Nephron progenitor cell (in vitro differentiated cells): Measurements from ENCODE around the gene DKKL1.
A peak's percentile ranks its signal among the peaks of the same experiment; 100 is the strongest.
"Not testable (repeated sequence)": the region's sequence is repeated elsewhere in the genome, so short reads cannot be mapped to it uniquely, and the experiment has no call there.

Experiments
- DNase-seq: peaks from one replicate; pipeline ENCODE4 v3.0.0; 2021
- H3K27ac Mint-ChIP-seq: 2 replicates; pipeline ENCODE4 v1.8.0; 2021; ENCODE audit warnings: mild to moderate bottlenecking, moderate library complexity, mixed read lengths
- H3K27me3 Mint-ChIP-seq: 2 replicates; pipeline ENCODE4 v1.8.0; 2021; ENCODE audit warnings: mild to moderate bottlenecking, low read depth, mixed read lengths; ENCODE audit not compliant: poor library complexity
- H3K36me3 Mint-ChIP-seq: 2 replicates; pipeline ENCODE4 v1.8.0; 2021; ENCODE audit warnings: low read depth, mixed read lengths
- H3K4me1 Mint-ChIP-seq: 2 replicates; pipeline ENCODE4 v1.8.0; 2021; ENCODE audit warnings: mixed read lengths
- H3K4me3 Mint-ChIP-seq: 2 replicates; pipeline ENCODE4 v1.8.0; 2021; ENCODE audit warnings: mild to moderate bottlenecking, moderate library complexity, mixed read lengths
- H3K9me3 Mint-ChIP-seq: 2 replicates; pipeline ENCODE4 v1.8.0; 2021; ENCODE audit warnings: mild to moderate bottlenecking, moderate library complexity, mixed read lengths
- TF ChIP-seq, protein P1 (sequence below): fragments of 200-600 bp; sonication (generic); IDR thresholded peaks from 2 replicates; pipeline ENCODE4 v1.5.0; 2021; ENCODE audit warnings: antibody characterized with exemption

The DKKL1 gene

DNA sequence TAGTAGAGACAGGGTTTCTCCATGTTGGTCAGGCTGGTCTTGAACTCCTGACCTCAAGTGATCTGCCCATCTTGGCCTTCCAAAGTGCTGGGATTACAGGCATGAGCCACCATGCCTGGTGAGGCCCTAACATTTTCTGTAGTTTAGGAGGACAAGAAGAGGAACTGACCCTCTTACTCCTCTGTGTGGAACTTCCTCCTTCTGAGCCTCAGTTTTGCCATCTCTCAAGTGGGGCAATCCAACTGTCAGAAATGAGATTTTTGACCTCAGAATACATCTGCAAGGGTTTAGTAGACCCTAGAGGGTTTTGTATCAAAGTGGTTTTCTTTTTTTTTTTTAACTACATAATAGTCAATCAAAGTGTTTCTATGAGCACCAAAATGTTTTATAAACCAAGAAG is 2.4 kb downstream of the DKKL1 start:
- H3K4me3 Mint-ChIP-seq, result no peak overlapping the region
- no peak for DNase-seq
- peaks cover 7% of the 10 kb centered on the region for H3K4me1 Mint-ChIP-seq
- TF ChIP-seq, protein P1, sequence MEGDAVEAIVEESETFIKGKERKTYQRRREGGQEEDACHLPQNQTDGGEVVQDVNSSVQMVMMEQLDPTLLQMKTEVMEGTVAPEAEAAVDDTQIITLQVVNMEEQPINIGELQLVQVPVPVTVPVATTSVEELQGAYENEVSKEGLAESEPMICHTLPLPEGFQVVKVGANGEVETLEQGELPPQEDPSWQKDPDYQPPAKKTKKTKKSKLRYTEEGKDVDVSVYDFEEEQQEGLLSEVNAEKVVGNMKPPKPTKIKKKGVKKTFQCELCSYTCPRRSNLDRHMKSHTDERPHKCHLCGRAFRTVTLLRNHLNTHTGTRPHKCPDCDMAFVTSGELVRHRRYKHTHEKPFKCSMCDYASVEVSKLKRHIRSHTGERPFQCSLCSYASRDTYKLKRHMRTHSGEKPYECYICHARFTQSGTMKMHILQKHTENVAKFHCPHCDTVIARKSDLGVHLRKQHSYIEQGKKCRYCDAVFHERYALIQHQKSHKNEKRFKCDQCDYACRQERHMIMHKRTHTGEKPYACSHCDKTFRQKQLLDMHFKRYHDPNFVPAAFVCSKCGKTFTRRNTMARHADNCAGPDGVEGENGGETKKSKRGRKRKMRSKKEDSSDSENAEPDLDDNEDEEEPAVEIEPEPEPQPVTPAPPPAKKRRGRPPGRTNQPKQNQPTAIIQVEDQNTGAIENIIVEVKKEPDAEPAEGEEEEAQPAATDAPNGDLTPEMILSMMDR, result no peak
- H3K36me3 Mint-ChIP-seq, result peaks cover 11% of the 10 kb centered on the region
- no peaks in the 10 kb centered on the region for H3K27me3 Mint-ChIP-seq
- peaks cover 24% of the 10 kb centered on the region for H3K9me3 Mint-ChIP-seq
- H3K27ac Mint-ChIP-seq, result no peak overlapping the region

DNA sequence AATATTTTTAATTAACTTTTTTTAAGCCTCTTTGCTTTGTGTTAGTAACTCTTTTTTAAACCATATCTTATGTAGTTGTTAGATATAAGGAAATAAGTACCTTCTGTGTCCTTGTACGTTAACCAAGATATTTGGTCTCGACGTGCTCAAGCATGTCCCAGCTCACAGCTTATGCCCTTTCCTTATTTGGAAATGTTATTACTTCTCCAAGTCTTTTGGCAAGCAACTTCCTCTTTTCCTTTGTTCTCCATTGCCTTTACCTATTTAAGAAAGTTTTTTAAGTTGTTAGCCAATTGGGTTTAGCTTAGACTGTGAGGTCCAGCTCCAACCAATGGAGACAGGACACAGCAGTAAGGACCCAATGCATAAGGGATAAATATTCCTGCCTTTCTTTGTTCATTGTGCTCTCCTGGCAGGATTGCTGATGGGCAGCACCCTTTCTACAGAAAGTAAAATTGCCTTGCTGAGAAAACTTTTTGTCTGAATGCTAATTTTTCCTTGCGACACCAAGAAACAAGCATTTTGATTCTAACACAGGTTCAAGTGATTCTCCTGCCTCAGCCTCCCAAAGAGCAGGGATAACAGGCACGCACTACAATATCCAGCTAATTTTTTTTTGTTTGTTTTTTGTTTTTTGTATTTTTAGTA is 5.2 kb downstream of the DKKL1 start:
- H3K27ac Mint-ChIP-seq, result no peak overlapping the region
- H3K4me1 Mint-ChIP-seq, result peaks cover 7% of the 10 kb centered on the region
- H3K9me3 Mint-ChIP-seq, result peaks cover 24% of the 10 kb centered on the region
- H3K27me3 Mint-ChIP-seq, result no peaks in the 10 kb centered on the region
- TF ChIP-seq, protein P1, result no peak
- H3K4me3 Mint-ChIP-seq, result no peak overlapping the region
- H3K36me3 Mint-ChIP-seq, result peaks cover 11% of the 10 kb centered on the region
- DNase-seq, result no peak

DNA sequence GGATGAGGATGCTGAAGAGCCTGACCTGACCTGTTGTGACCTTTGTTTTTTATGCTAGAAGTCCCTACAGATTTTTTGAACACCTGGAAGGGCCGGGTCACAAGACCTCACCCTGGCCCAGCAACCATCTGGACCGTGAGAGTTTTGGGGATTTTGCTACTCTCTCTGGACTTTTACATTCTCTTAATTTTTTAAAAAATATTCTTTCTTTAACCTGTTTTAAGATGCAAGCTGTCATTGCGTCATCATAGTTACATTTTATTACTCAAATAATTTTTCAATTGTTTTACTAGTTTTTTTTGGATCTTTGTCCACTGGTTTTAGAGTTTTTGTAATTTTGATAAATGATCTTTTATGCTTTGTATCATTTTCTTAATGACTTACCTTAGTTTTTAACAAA is 7.5 kb downstream of the DKKL1 start:
- Mint-ChIP-seq H3K27me3 (peaks cover 6% of the 10 kb centered on the region), H3K27ac (no peak overlapping the region), H3K9me3 (peaks cover 24% of the 10 kb centered on the region), H3K36me3 (peaks cover 11% of the 10 kb centered on the region), H3K4me3 (no peak overlapping the region), H3K4me1 (no peaks in the 10 kb centered on the region)
- no peak for DNase-seq
- TF ChIP-seq, protein P1, result no peak

DNA sequence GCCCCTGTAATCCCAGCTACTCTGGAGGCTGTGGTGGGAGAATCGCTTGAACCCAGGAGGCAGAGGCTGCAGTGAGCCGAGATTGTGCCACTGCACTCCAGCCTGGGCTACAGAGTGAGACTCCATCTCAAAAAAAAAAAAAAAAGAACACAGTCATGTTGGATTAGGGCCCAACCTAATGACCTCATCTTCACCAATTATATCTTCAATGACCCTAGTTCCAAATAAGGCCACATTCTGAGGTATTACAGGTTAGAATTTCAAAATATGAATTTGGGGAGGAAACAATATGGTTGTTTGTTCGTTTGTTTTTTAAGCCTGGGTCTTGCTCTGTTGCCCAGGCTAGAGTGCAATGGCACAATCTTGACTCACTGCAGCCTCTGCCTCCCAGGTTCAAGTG is 9.5 kb downstream of the DKKL1 start:
- not testable (repeated sequence) for DNase-seq, H3K27ac Mint-ChIP-seq, H3K4me3 Mint-ChIP-seq, H3K27me3 Mint-ChIP-seq, H3K4me1 Mint-ChIP-seq
- peaks cover 11% of the 10 kb centered on the region for H3K36me3 Mint-ChIP-seq
- H3K9me3 Mint-ChIP-seq, result peaks cover 24% of the 10 kb centered on the region

DNA sequence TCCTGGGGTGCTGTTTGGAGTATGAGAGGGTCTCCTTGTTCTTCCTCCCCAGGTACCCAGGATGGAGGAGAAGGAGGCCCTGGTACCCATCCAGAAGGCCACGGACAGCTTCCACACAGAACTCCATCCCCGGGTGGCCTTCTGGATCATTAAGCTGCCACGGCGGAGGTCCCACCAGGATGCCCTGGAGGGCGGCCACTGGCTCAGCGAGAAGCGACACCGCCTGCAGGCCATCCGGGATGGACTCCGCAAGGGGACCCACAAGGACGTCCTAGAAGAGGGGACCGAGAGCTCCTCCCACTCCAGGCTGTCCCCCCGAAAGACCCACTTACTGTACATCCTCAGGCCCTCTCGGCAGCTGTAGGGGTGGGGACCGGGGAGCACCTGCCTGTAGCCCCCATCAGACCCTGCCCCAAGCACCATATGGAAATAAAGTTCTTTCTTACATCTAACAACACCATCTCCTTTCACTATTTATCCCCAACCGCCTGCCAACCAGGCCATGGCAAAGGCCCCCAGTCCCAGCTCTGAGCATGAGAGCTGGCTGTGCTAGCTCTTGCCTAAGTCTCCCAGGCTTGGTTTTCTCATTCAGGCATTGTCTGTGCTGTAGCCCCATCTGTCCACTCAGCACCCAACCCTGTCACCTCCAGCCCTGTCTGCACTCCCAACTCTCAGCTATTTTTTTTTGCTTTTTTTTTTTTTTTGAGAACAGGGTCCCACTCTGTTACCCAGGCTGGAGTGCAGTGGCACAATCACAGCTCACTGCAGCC is 11.2 kb downstream of the DKKL1 start:
- H3K27ac Mint-ChIP-seq, result peak overlapping the region; percentile 57
- H3K4me1 Mint-ChIP-seq, result peaks cover 7% of the 10 kb centered on the region
- TF ChIP-seq, protein P1, result no peak
- H3K9me3 Mint-ChIP-seq, result peaks cover 12% of the 10 kb centered on the region
- no peak for DNase-seq
- H3K27me3 Mint-ChIP-seq, result peaks cover 6% of the 10 kb centered on the region
- H3K4me3 Mint-ChIP-seq, result no peak overlapping the region
- H3K36me3 Mint-ChIP-seq, result peaks cover 5% of the 10 kb centered on the region

DNA sequence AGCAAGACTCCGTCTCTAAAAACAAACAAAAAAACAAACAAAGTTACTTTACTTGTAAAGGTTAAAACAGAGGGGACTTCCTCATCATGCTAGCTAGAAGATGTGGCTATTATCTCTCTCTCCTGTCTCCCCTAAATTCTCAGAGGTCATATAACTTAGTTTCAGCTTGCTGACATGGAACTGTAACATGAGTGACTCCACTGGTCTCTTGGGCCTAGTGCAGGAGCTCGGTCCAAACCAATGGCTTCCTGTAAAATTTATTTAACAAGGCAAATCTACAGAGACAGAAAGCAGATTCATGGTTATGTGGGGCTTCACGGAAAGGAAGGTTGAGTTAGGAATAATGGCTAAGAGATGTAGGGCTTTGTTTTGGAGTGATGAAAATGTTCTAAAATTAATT is 14.8 kb downstream of the DKKL1 start:
- Mint-ChIP-seq H3K36me3 (peaks cover 10% of the 10 kb centered on the region), H3K27me3 (peaks cover 6% of the 10 kb centered on the region), H3K4me1 (peaks cover 7% of the 10 kb centered on the region), H3K4me3 (no peak overlapping the region), H3K27ac (peak overlapping the region; percentile 81), H3K9me3 (peaks cover 20% of the 10 kb centered on the region)
- DNase-seq, result no peak
- TF ChIP-seq, protein P1, result no peak
